Endodermal cell (in vitro differentiated cells): Measurements from ENCODE around the gene C16orf46. TPM values are rescaled to one million over a fixed set of nuclear protein-coding genes. Genes with fewer than 3 reads are reported as not detected.

Source experiments
- DNase-seq: peaks from one replicate; pipeline ENCODE4 v3.0.0-alpha.2; 2017
- H3K27ac ChIP-seq: 2 replicates; pipeline ENCODE4 v1.5.1; 2013; ENCODE audit warnings: mild to moderate bottlenecking, low read depth, low read length, moderate library complexity
- H3K27me3 ChIP-seq: 2 replicates; pipeline ENCODE4 v1.6.1; 2013; ENCODE audit warnings: mild to moderate bottlenecking, low read length, moderate library complexity; ENCODE audit not compliant: insufficient read depth, control insufficient read depth, poor library complexity, severe bottlenecking
- H3K36me3 ChIP-seq: 2 replicates; pipeline ENCODE4 v1.7.0; 2013; ENCODE audit warnings: mild to moderate bottlenecking, low read length, moderate library complexity; ENCODE audit not compliant: control insufficient read depth, insufficient read depth
- H3K4me1 ChIP-seq: one replicate; pipeline ENCODE4 v1.7.0; 2013; ENCODE audit warnings: low read length; ENCODE audit not compliant: control insufficient read depth, insufficient read depth
- H3K4me3 ChIP-seq: 2 replicates; pipeline ENCODE4 v1.5.1; 2013; ENCODE audit warnings: mild to moderate bottlenecking, low read length, moderate library complexity
- H3K9ac ChIP-seq: 2 replicates; pipeline ENCODE4 v1.6.1; 2013; ENCODE audit warnings: mild to moderate bottlenecking, low read length, moderate library complexity; ENCODE audit not compliant: poor library complexity, severe bottlenecking; ENCODE audit errors: extremely low read depth
- H3K9me3 ChIP-seq: 2 replicates; pipeline ENCODE4 v1.6.1; 2013; ENCODE audit warnings: mild to moderate bottlenecking, low read length, moderate library complexity; ENCODE audit not compliant: control insufficient read depth
- H3K27ac Mint-ChIP-seq: 2 replicates; pipeline ENCODE4 v1.8.0; 2020; ENCODE audit warnings: mixed read lengths
- H3K27me3 Mint-ChIP-seq: 2 replicates; pipeline ENCODE4 v1.8.0; 2021; ENCODE audit warnings: mild to moderate bottlenecking, mixed read lengths; ENCODE audit not compliant: insufficient read depth
- H3K36me3 Mint-ChIP-seq: 2 replicates; pipeline ENCODE4 v1.8.0; 2020; ENCODE audit warnings: low read depth, mixed read lengths
- H3K4me1 Mint-ChIP-seq: 2 replicates; pipeline ENCODE4 v1.8.0; 2020; ENCODE audit warnings: mixed read lengths
- H3K4me3 Mint-ChIP-seq: 2 replicates; pipeline ENCODE4 v1.8.0; 2020; ENCODE audit warnings: mild to moderate bottlenecking, moderate library complexity, mixed read lengths
- H3K9me3 Mint-ChIP-seq: 2 replicates; pipeline ENCODE4 v1.8.0; 2020; ENCODE audit warnings: mild to moderate bottlenecking, mixed read lengths
- WGBS, 2 experiments: methylation state at CpG; one replicate each; pipeline versions ENCODE4 v1.1.5 to v1.1.7; 2013; ENCODE audit warnings: missing lambda C conversion rate in 2 of 2, mixed read lengths in 1 of 2; ENCODE audit not compliant: insufficient coverage in 1 of 2, insufficient read length in 1 of 2; 5-methylcytosine and 5-hydroxymethylcytosine counted together
- total RNA-seq, 2 donors: library from RNA; stranded (reverse); fragmentation: NEBNext Ultra II Directional in 1 of 2; extraction: Animal tissue kit (Norgen Biotek cat#: 25700) in 1 of 2; gene quantifications; 2 replicates in 1 of 2; 3 replicates in 1 of 2; pipeline ENCODE4 v1.2.1, GENCODE V29; 2021
- TF ChIP-seq, protein P1 (sequence below): fragments of 200-600 bp; sonication (generic); conservative IDR thresholded peaks from 2 replicates; pipeline ENCODE4 v1.5.0; 2021; ENCODE audit warnings: antibody characterized with exemption, mild to moderate bottlenecking

C16orf46 gene
- total RNA-seq, 2 donors from 2014 or later, result 2.9 to 3.9 TPM

DNA sequence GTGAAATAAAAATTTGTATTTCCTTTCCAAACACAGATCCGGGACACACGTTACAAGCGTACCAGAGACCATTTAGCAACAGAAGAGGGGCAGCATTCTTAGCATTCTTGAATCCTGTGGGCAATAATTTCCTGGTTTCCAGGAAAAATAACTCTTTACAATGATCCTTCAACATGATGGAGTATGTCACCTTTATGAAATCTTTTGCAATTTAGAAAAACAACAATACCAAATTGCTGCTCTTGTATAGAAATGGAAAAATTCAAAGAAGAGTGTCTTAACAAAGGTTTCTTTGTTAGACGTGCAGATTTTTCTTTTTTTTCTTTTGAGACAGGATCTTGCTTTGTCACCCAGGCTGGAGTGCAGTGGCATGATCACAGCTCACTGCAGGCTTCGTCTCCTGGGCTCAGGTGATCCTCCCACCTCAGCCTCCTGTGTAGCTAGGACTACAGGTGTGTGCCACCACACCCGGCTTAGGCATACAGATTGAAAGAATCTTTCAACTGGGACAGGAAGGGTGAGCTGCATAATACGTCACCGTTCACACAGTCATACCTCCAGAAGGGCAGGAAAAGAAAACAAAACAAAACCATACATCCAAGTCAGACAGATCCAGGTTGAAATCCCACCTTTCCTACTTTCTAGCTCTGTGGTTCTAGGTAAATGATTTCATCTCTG, 29.9 kb upstream of the C16orf46 start:
- no peaks in the 10 kb centered on the region for H3K9me3 Mint-ChIP-seq
- peak overlapping the region; percentile 48 for H3K27ac Mint-ChIP-seq
- H3K27me3 Mint-ChIP-seq, result peaks cover 4% of the 10 kb centered on the region
- no peaks in the 10 kb centered on the region for H3K36me3 ChIP-seq
- no peak for DNase-seq
- WGBS, 2 experiments, result 77 to 87% methylated on average over 6 to 8 of the region's 8 CpGs
- no peak overlapping the region for H3K4me3 Mint-ChIP-seq
- H3K4me1 Mint-ChIP-seq, result no peaks in the 10 kb centered on the region
- no peak overlapping the region for H3K27ac ChIP-seq
- H3K4me1 ChIP-seq, result no peaks in the 10 kb centered on the region
- H3K4me3 ChIP-seq, result no peak overlapping the region
- H3K36me3 Mint-ChIP-seq, result no peaks in the 10 kb centered on the region
- H3K9me3 ChIP-seq, result no peaks in the 10 kb centered on the region
- H3K27me3 ChIP-seq, result no peaks in the 10 kb centered on the region
- H3K9ac ChIP-seq, result no peak overlapping the region
- TF ChIP-seq, protein P1, sequence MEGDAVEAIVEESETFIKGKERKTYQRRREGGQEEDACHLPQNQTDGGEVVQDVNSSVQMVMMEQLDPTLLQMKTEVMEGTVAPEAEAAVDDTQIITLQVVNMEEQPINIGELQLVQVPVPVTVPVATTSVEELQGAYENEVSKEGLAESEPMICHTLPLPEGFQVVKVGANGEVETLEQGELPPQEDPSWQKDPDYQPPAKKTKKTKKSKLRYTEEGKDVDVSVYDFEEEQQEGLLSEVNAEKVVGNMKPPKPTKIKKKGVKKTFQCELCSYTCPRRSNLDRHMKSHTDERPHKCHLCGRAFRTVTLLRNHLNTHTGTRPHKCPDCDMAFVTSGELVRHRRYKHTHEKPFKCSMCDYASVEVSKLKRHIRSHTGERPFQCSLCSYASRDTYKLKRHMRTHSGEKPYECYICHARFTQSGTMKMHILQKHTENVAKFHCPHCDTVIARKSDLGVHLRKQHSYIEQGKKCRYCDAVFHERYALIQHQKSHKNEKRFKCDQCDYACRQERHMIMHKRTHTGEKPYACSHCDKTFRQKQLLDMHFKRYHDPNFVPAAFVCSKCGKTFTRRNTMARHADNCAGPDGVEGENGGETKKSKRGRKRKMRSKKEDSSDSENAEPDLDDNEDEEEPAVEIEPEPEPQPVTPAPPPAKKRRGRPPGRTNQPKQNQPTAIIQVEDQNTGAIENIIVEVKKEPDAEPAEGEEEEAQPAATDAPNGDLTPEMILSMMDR, result no peak

DNA sequence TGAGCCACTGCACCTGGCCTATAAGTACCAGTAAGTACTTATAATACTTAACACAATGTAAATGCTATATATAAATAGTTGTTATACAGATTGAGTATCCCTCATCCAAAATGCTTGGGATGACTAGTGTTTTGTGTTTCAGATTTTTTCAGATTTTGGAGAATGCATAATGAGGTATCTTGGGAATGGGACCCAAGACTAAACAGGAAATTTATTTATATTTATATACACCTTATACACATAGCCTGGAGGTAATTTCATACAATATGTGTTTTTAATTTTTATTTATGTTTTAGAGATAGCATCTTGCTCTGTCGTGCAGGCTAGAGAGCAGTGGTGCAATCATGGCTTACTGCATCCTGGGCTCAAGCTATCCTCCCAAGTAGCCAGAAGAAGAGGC, 28.9 kb upstream of the C16orf46 start:
- H3K4me1 ChIP-seq, result no peaks in the 10 kb centered on the region
- H3K27me3 Mint-ChIP-seq, result peaks cover 2% of the 10 kb centered on the region
- no peaks in the 10 kb centered on the region for H3K36me3 Mint-ChIP-seq

DNA sequence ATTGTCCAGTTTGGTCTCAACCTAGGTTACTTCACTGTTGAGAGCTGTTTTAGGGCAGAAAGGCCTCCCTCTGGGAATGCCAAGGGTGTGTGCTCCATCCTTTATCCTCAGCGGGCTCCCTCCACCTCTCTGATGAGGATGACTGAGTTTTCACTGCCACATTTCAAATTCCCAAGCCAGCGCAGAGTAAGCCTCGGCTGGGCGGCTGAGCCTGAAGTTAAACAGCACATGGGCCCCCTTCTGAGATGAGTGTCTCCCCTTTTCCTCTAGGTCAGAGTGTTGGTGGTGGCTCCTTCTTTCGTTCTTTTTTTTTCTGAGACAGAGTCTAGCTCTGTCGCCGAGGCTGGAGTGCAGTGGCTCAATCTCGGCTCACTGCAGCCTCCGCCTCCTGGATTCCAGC, 24.7 kb upstream of the C16orf46 start:
- Histone ChIP-seq H3K9me3 (no peaks in the 10 kb centered on the region), H3K4me1 (no peaks in the 10 kb centered on the region), H3K4me3 (no peak overlapping the region), H3K36me3 (no peaks in the 10 kb centered on the region), H3K27me3 (no peaks in the 10 kb centered on the region), H3K9ac (no peak overlapping the region), H3K27ac (no peak overlapping the region)
- TF ChIP-seq, protein P1, result no peak
- no peaks in the 10 kb centered on the region for H3K4me1 Mint-ChIP-seq
- H3K9me3 Mint-ChIP-seq, result no peaks in the 10 kb centered on the region
- H3K4me3 Mint-ChIP-seq, result no peak overlapping the region
- 86 to 94% methylated on average over 9 of the region's 9 CpGs for WGBS, 2 experiments
- H3K36me3 Mint-ChIP-seq, result no peaks in the 10 kb centered on the region
- no peak overlapping the region for H3K27ac Mint-ChIP-seq
- DNase-seq, result no peak
- H3K27me3 Mint-ChIP-seq, result no peaks in the 10 kb centered on the region

More for the DNA sequence above, 28.9 kb upstream of the C16orf46 start:
- H3K9ac ChIP-seq, result no peak overlapping the region
- Mint-ChIP-seq H3K4me3 (no peak overlapping the region), H3K4me1 (no peaks in the 10 kb centered on the region), H3K9me3 (no peaks in the 10 kb centered on the region), H3K27ac (no peak overlapping the region)
- DNase-seq, result no peak
- no peak overlapping the region for H3K4me3 ChIP-seq
- whole genome bisulfite sequencing, 2 experiments, result 92 to 96% methylated on average over 1 of the region's 1 CpG
- H3K36me3 ChIP-seq, result no peaks in the 10 kb centered on the region
- TF ChIP-seq, protein P1, result no peak
- no peak overlapping the region for H3K27ac ChIP-seq
- H3K9me3 ChIP-seq, result no peaks in the 10 kb centered on the region
- H3K27me3 ChIP-seq, result no peaks in the 10 kb centered on the region
